ENCODE data around the gene VTCN1.

Gene VTCN1

GRCh38 chr1:117244971-117245370, 34.2 kb upstream of the VTCN1 start:
- H3K27ac ChIP-seq: no peak overlapping the region
- H3K27me3 ChIP-seq (ENCODE audit: control insufficient read depth, insufficient read depth, low read length): no peaks in the 10 kb centered on the region
- H3K4me3 ChIP-seq (ENCODE audit: low read depth, low read length): no peak overlapping the region
- no peak overlapping the region for H3K9ac ChIP-seq
- no peaks in the 10 kb centered on the region for H3K9me3 ChIP-seq (ENCODE audit: control insufficient read depth, low read length)
- H3K4me1 ChIP-seq: no peaks in the 10 kb centered on the region
- no peaks in the 10 kb centered on the region for H3K36me3 ChIP-seq (ENCODE audit: control insufficient read depth, insufficient read depth, low read length)
- H2AFZ ChIP-seq: no peak overlapping the region
- no peak for TF ChIP-seq CTCF (IDR thresholded peaks at IDR 0.05)
- no peak overlapping the region for H3K4me2 ChIP-seq (ENCODE audit: low read length)
- H3K79me2 ChIP-seq: no peaks in the 10 kb centered on the region

GRCh38 chr1:117244306-117244705, 33.6 kb upstream of the VTCN1 start:
- Histone ChIP-seq H2AFZ (no peak overlapping the region), H3K4me3 (ENCODE audit: low read depth, low read length) (no peak overlapping the region), H3K4me1 (no peaks in the 10 kb centered on the region), H3K36me3 (ENCODE audit: control insufficient read depth, insufficient read depth, low read length) (no peaks in the 10 kb centered on the region), H3K4me2 (ENCODE audit: low read length) (no peak overlapping the region), H3K27ac (no peak overlapping the region), H3K79me2 (no peaks in the 10 kb centered on the region), H3K9me3 (ENCODE audit: control insufficient read depth, low read length) (no peaks in the 10 kb centered on the region), H3K9ac (no peak overlapping the region), H3K27me3 (ENCODE audit: control insufficient read depth, insufficient read depth, low read length) (no peaks in the 10 kb centered on the region)
- TF ChIP-seq CTCF (IDR thresholded peaks at IDR 0.05): no peak

DNA sequence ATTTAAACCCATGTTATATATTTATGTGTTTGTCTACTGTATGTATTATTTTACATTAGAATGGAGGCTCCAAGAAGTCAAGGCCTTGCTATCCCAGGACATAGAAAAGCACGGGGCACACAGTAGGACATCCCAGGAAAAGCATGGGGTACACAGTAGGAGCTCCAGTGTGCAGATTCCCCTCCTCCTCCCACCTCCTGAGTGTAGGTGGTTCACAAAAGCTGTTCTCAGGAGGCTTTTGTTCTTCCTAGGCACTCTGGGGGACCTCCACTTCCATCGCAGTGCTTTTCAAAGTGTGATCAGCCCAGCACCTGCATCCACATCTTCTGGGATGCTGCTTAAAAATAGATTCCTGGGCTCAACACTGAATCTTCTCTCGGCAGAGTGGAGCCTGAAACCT, 30.8 kb upstream of the VTCN1 start:
- H3K27ac ChIP-seq: no peak overlapping the region
- H3K9ac ChIP-seq: no peak overlapping the region
- H3K9me3 ChIP-seq (ENCODE audit: control insufficient read depth, low read length): no peaks in the 10 kb centered on the region
- TF ChIP-seq CTCF (IDR thresholded peaks at IDR 0.05): no peak
- no peak overlapping the region for H3K4me2 ChIP-seq (ENCODE audit: low read length)
- H3K27me3 ChIP-seq (ENCODE audit: control insufficient read depth, insufficient read depth, low read length): no peaks in the 10 kb centered on the region
- H3K79me2 ChIP-seq: no peaks in the 10 kb centered on the region
- H3K36me3 ChIP-seq (ENCODE audit: control insufficient read depth, insufficient read depth, low read length): no peaks in the 10 kb centered on the region
- no peaks in the 10 kb centered on the region for H3K4me1 ChIP-seq
- no peak overlapping the region for H2AFZ ChIP-seq
- H3K4me3 ChIP-seq (ENCODE audit: low read depth, low read length): no peak overlapping the region

DNA sequence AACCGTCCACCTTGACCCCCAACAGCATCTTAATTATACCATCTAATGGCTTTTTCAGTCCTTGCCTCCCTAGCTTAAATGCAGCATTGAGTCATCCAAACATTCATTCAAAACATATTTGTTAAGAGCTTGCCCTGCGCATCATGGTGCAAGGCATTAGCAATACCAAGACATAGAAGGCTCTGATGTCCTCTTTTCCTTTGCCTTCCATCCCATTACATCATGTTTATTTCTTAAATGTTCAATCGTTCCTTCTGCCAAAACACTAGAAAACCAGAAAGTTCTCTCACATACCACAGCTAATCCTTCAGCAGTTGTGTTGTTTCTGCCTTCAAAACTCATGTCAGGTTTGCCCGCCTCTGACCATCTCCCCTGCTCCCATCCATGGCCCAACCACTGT, 29.8 kb upstream of the VTCN1 start:
- Histone ChIP-seq H3K27me3 (ENCODE audit: control insufficient read depth, insufficient read depth, low read length) (no peaks in the 10 kb centered on the region), H3K4me1 (no peaks in the 10 kb centered on the region), H3K9ac (no peak overlapping the region), H3K4me3 (ENCODE audit: low read depth, low read length) (no peak overlapping the region), H3K27ac (no peak overlapping the region), H3K36me3 (ENCODE audit: control insufficient read depth, insufficient read depth, low read length) (no peaks in the 10 kb centered on the region), H3K9me3 (ENCODE audit: control insufficient read depth, low read length) (no peaks in the 10 kb centered on the region), H2AFZ (no peak overlapping the region), H3K79me2 (no peaks in the 10 kb centered on the region), H3K4me2 (ENCODE audit: low read length) (no peak overlapping the region)
- TF ChIP-seq CTCF (IDR thresholded peaks at IDR 0.05): no peak

GRCh38 chr1:117239467-117239866, 28.7 kb upstream of the VTCN1 start:
- Histone ChIP-seq H3K4me2 (ENCODE audit: low read length) (no peak overlapping the region), H3K4me3 (ENCODE audit: low read depth, low read length) (no peak overlapping the region), H2AFZ (no peak overlapping the region), H3K9ac (no peak overlapping the region), H3K27ac (no peak overlapping the region), H3K4me1 (no peaks in the 10 kb centered on the region), H3K9me3 (ENCODE audit: control insufficient read depth, low read length) (no peaks in the 10 kb centered on the region), H3K27me3 (ENCODE audit: control insufficient read depth, insufficient read depth, low read length) (no peaks in the 10 kb centered on the region), H3K79me2 (no peaks in the 10 kb centered on the region), H3K36me3 (ENCODE audit: control insufficient read depth, insufficient read depth, low read length) (no peaks in the 10 kb centered on the region)
- TF ChIP-seq CTCF (IDR thresholded peaks at IDR 0.05): no peak
